GM10266 (cell line): ENCODE measurements around the gene CDH11.

Experiments
- DNase-seq: peaks from one replicate; pipeline ENCODE4 v3.0.0; 2012; ENCODE audit errors: extremely low spot score
- CTCF ChIP-seq: IDR thresholded peaks from 2 replicates; pipeline ENCODE4 v1.5.1; 2012; ENCODE audit warnings: mild to moderate bottlenecking, low read depth; ENCODE audit not compliant: control insufficient read depth, insufficient read depth; ENCODE audit errors: missing control alignments

CDH11 gene

GRCh38 chr16:65049679-65050078 lies 72.2 kb downstream of the CDH11 start:
- no peak for DNase-seq
- TF ChIP-seq CTCF: no peak

GRCh38 chr16:65045961-65046360 lies 75.9 kb downstream of the CDH11 start:
- no peak for TF ChIP-seq CTCF
- DNase-seq: no peak

GRCh38 chr16:65044873-65045272 lies 77.0 kb downstream of the CDH11 start:
- DNase-seq: no peak
- no peak for TF ChIP-seq CTCF

- DNase-seq: no peak
- no peak for TF ChIP-seq CTCF
Measured at GRCh38 chr16:65044026-65044425, 77.8 kb downstream of the CDH11 start.

GRCh38 chr16:65042438-65043365 lies 79.2 kb downstream of the CDH11 start:
- TF ChIP-seq CTCF: no peak
- no peak for DNase-seq

GRCh38 chr16:65041667-65042066 lies 80.2 kb downstream of the CDH11 start:
- DNase-seq: no peak
- TF ChIP-seq CTCF: no peak

GRCh38 chr16:65038100-65038499 lies 83.8 kb downstream of the CDH11 start:
- no peak for DNase-seq
- TF ChIP-seq CTCF: no peak
